GM12878 (cell line): ENCODE measurements around the gene PCDHB12.

Source experiments
- CEBPB ChIP-seq, 2 experiments: fragments of 150-350 bp in 1 of 2; IDR thresholded peaks; 2 replicates each; pipeline ENCODE4 v1.6.1; 2012 to 2014; ENCODE audit warnings: low read depth in 2 of 2, low read length in 2 of 2, borderline replicate concordance in 1 of 2, inconsistent platforms in 1 of 2
- CTCF ChIP-seq, 3 experiments: IDR thresholded peaks in 2 of 3; conservative IDR thresholded peaks in 1 of 3; 2 replicates each; pipeline ENCODE4 v1.5.1; 2011; ENCODE audit warnings: low read depth in 3 of 3, low read length in 3 of 3, mild to moderate bottlenecking in 3 of 3, control low read depth in 2 of 3, moderate library complexity in 2 of 3, inconsistent platforms in 1 of 3, mixed read lengths in 1 of 3; ENCODE audit not compliant: control insufficient read depth in 2 of 3, insufficient read depth in 1 of 3; ENCODE audit errors: extremely low read depth in 1 of 3
- ETV6 ChIP-seq, 2 experiments: fragments of 450-650 bp in 1 of 2; IDR thresholded peaks in 1 of 2; conservative IDR thresholded peaks in 1 of 2; 2 replicates each; pipeline ENCODE4 v1.6.1; 2014; ENCODE audit warnings: antibody characterized with exemption in 1 of 2, borderline replicate concordance in 1 of 2, low read depth in 1 of 2, mild to moderate bottlenecking in 1 of 2, moderate library complexity in 1 of 2
- EZH2 ChIP-seq: IDR thresholded peaks from 2 replicates; pipeline ENCODE4 v1.6.1; 2012; ENCODE audit warnings: low read depth, mild to moderate bottlenecking, control low read depth, inconsistent platforms, low read length, borderline replicate concordance; ENCODE audit not compliant: control insufficient read depth
- JUNB ChIP-seq: IDR thresholded peaks from 2 replicates; pipeline ENCODE4 v1.6.1; 2016; ENCODE audit warnings: antibody characterized with exemption, mild to moderate bottlenecking
- PML ChIP-seq: IDR thresholded peaks from 2 replicates; pipeline ENCODE4 v1.6.1; 2012; ENCODE audit warnings: low read length, inconsistent platforms
- POLR2A ChIP-seq: IDR thresholded peaks from 2 replicates; pipeline ENCODE4 v1.6.1; 2011; ENCODE audit warnings: low read depth, mild to moderate bottlenecking, low read length
- TAF1 ChIP-seq: IDR thresholded peaks from 2 replicates; pipeline ENCODE4 v1.6.1; 2011; ENCODE audit warnings: mild to moderate bottlenecking, low read depth, low read length, borderline replicate concordance
- ZNF274 ChIP-seq: IDR thresholded peaks from one replicate; pipeline ENCODE4 v1.8.0; 2011; ENCODE audit not compliant: insufficient read length, insufficient read depth
- ZNF687 ChIP-seq: fragments of 450-650 bp; IDR thresholded peaks from 2 replicates; pipeline ENCODE4 v1.6.1; 2017; ENCODE audit warnings: mild to moderate bottlenecking, moderate library complexity

GRCh38 chr5:141241496-141241895 is 33.0 kb downstream of the PCDHB12 start:
- TF ChIP-seq PML (no peak), POLR2A (no peak), CTCF (IDR thresholded peaks at IDR 0.05 in 2 of 3, conservative IDR thresholded peaks at IDR 0.05 in 1 of 3; ENCODE audit: control insufficient read depth in 2 of 3, extremely low read depth in 1 of 3, insufficient read depth in 1 of 3, low read depth in 3 of 3, low read length in 3 of 3) (no peak), ZNF274 (no peak), JUNB (no peak), ETV6 (conservative IDR thresholded peaks at IDR 0.05 in 1 of 2, IDR thresholded peaks at IDR 0.05 in 1 of 2; ENCODE audit: borderline replicate concordance in 1 of 2, low read depth in 1 of 2) (no peak), EZH2 (no peak), TAF1 (no peak), ZNF687 (no peak), CEBPB (IDR thresholded peaks at IDR 0.05; ENCODE audit: borderline replicate concordance in 1 of 2, low read depth in 2 of 2, low read length in 2 of 2) (no peak)
